ENCODE measurements around the gene TMEM59L. TPM values are rescaled to one million over a fixed set of nuclear protein-coding genes. Genes with fewer than 3 reads are reported as not detected.

TMEM59L gene
- total RNA-seq, 1 experiment from 2014 or later = 0.05 TPM

Other genes with a start within 250 kb of the TMEM59L start
- gene GDF15, start 226.7 kb upstream of the TMEM59L start, total RNA-seq (2014; rRNA removed; shearing (Covaris generic)) = 3.3 and 5.4 TPM in 2 replicates
- not detected in 2 replicates for gene LRRC25, start 215.2 kb upstream of the TMEM59L start, total RNA-seq (2014; rRNA removed; shearing (Covaris generic))
- 55.3 and 61.9 TPM in 2 replicates for gene SSBP4, start 193.5 kb upstream of the TMEM59L start, total RNA-seq (2014; rRNA removed; shearing (Covaris generic))
- gene ISYNA1, start 174.7 kb upstream of the TMEM59L start, total RNA-seq (2014; rRNA removed; shearing (Covaris generic)) = 6.2 and 8.9 TPM in 2 replicates
- gene ELL, start 90.8 kb upstream of the TMEM59L start, total RNA-seq (2014; rRNA removed; shearing (Covaris generic)) = 7.5 and 15.4 TPM in 2 replicates
- gene FKBP8, start 69.3 kb upstream of the TMEM59L start, total RNA-seq (2014; rRNA removed; shearing (Covaris generic)) = 209 and 297 TPM in 2 replicates
- 114 and 124 TPM in 2 replicates for gene KXD1, start 55.0 kb upstream of the TMEM59L start, total RNA-seq (2014; rRNA removed; shearing (Covaris generic))
- gene UBA52, start 41.0 kb upstream of the TMEM59L start, total RNA-seq (2014; rRNA removed; shearing (Covaris generic)) = 910 and 1,251 TPM in 2 replicates
- gene REX1BD, start 24.1 kb upstream of the TMEM59L start, total RNA-seq (2014; rRNA removed; shearing (Covaris generic)) = 62.5 and 89.3 TPM in 2 replicates
- gene CRLF1, start 6.1 kb upstream of the TMEM59L start, total RNA-seq (2014; rRNA removed; shearing (Covaris generic)) = 0.49 and 0.57 TPM in 2 replicates
- gene KLHL26, start 24.2 kb downstream of the TMEM59L start, total RNA-seq (2014; rRNA removed; shearing (Covaris generic)) = 2.2 and 3.6 TPM in 2 replicates
- 0.64 and 2.8 TPM in 2 replicates for gene CRTC1, start 70.8 kb downstream of the TMEM59L start, total RNA-seq (2014; rRNA removed; shearing (Covaris generic))
- gene COMP, start 178.4 kb downstream of the TMEM59L start, total RNA-seq (2014; rRNA removed; shearing (Covaris generic)) = not detected in 2 replicates
- 85.4 and 131 TPM in 2 replicates for gene UPF1, start 219.1 kb downstream of the TMEM59L start, total RNA-seq (2014; rRNA removed; shearing (Covaris generic))

Measured in M059J (cell line).